Right lobe of liver (tissue), 6 donors: Measurements from ENCODE around the gene B3GALT6. TPM values are rescaled to one million over a fixed set of nuclear protein-coding genes. Genes with fewer than 3 reads are reported as not detected.

ENCODE experiments used
- ATAC-seq, 4 donors: fragments of 200-7000 bp; cut with Tn5 transposase; one replicate each; pipeline ENCODE4 v1.9.1; 2020; ENCODE audit warnings: mild to moderate bottlenecking in 4 of 4, moderate library complexity in 4 of 4
- DNase-seq, 3 donors: peaks; one replicate each; pipeline ENCODE4 v3.0.0-alpha.2; 2020
- H3K27ac ChIP-seq, 3 donors: fragments of 200-600 bp; one replicate each; pipeline ENCODE4 v1.8.0; 2022
- H3K27me3 ChIP-seq, 2 donors: fragments of 200-600 bp; one replicate each; pipeline ENCODE4 v1.8.0; 2022
- H3K36me3 ChIP-seq, 4 donors: fragments of 200-600 bp; sonication (generic) in 1 of 4; one replicate each; pipeline versions ENCODE4 v1.5.1 to v1.8.0; 2017 to 2022; ENCODE audit warnings: control low read depth in 1 of 4
- H3K4me1 ChIP-seq, 4 donors: fragments of 200-600 bp; sonication (generic) in 1 of 4; one replicate each; pipeline versions ENCODE4 v1.5.1 to v1.8.0; 2017 to 2022; ENCODE audit warnings: control low read depth in 1 of 4
- H3K4me3 ChIP-seq, 3 donors: fragments of 200-600 bp; one replicate each; pipeline ENCODE4 v1.8.0; 2022
- H3K9me3 ChIP-seq, 4 donors: fragments of 200-600 bp; sonication (generic) in 1 of 4; one replicate each; pipeline versions ENCODE4 v1.5.1 to v1.8.0; 2017 to 2022; ENCODE audit warnings: control low read depth in 1 of 4
- CTCF ChIP-seq, 4 donors: fragments of 200-600 bp in 3 of 4; fragments of 450-650 bp in 1 of 4; IDR thresholded peaks; one replicate each; pipeline versions ENCODE4 v1.5.1 to v1.8.0; 2016 to 2022; ENCODE audit warnings: antibody characterized with exemption in 4 of 4, mild to moderate bottlenecking in 2 of 4
- POLR2A ChIP-seq: fragments of 450-650 bp; IDR thresholded peaks from one replicate; pipeline ENCODE4 v1.6.1; 2017; ENCODE audit warnings: antibody characterized with exemption, mild to moderate bottlenecking
- WGBS: methylation state at CpG from one replicate; pipeline ENCODE4 v1.1.6; 2018; ENCODE audit warnings: low coverage, low lambda C conversion rate; ENCODE audit not compliant: insufficient coverage; ENCODE audit errors: missing lambda C conversion rate; 5-methylcytosine and 5-hydroxymethylcytosine counted together
- intact Hi-C, 2 donors: fragments of 100-400 bp; cut with DNase I; formaldehyde crosslinking; loops; one replicate each; pipeline versions ENCODE4 v1.11.2 to v1.14.1; 2022
- total RNA-seq, 6 experiments: library from RNA; depleted of rRNA in 2 of 6; stranded (reverse); fragments of >200 nt in 2 of 6; fragmentation: NEBNext Ultra II Directional in 3 of 6; extraction: Animal tissue kit (Norgen Biotek cat#: 25700) in 3 of 6; gene quantifications; one replicate each; pipeline versions ENCODE4 v1.1.0 to v1.2.4, GENCODE V29; 2016 to 2023
- donor health status: DM: no; HTN: yes; CAD: no.
- donor health status: DM: no; HTN: no; CAD: no.
- donor health status: DM: no; HTN: no; CAD: no.
- donor health status: DM: no; HTN: yes; CAD: no.
- donor health status: DM: no; HTN: yes; CAD: no.

B3GALT6 gene
- total RNA-seq, 6 experiments from 2014 or later: 6.3 to 14.3 (median 7.8) TPM

GRCh38 chr1:1240348-1240732 is 8.3 kb downstream of the B3GALT6 start:
- intact Hi-C loops: loop anchor here (5.0 to 10.0 kb wide), 2 partner anchors 54 to 118 kb away; no protein-coding TSS in a partner anchor
- ATAC-seq: no peak
- Histone ChIP-seq H3K4me3 (peak overlapping the region in 1 of 3 donors; percentile 16), H3K4me1 (peaks cover 0 to 22% (median 0%) of the 10 kb centered on the region in 4 donors), H3K9me3 (no peaks in the 10 kb centered on the region), H3K36me3 (no peaks in the 10 kb centered on the region), H3K27ac (no peak overlapping the region), H3K27me3 (no peaks in the 10 kb centered on the region)
- TF ChIP-seq POLR2A: no peak
- no peak for DNase-seq
- WGBS: 64% methylated on average over 6 of the region's 11 CpGs

GRCh38 chr1:1240822-1241587 is 9.0 kb downstream of the B3GALT6 start:
- DNase-seq (no peak), ATAC-seq (no peak)
- Histone ChIP-seq H3K27me3 (no peaks in the 10 kb centered on the region), H3K36me3 (no peaks in the 10 kb centered on the region), H3K4me1 (peaks cover 0 to 22% (median 0%) of the 10 kb centered on the region in 4 donors), H3K4me3 (no peak overlapping the region), H3K9me3 (no peaks in the 10 kb centered on the region), H3K27ac (no peak overlapping the region)
- 67% methylated on average over 2 of the region's 23 CpGs for WGBS
- TF ChIP-seq CTCF (IDR thresholded peaks at IDR 0.05) (no peak), POLR2A (no peak)
- intact Hi-C loops: loop anchor here (5.0 to 10.0 kb wide), 2 partner anchors 54 to 119 kb away; no protein-coding TSS in a partner anchor

- intact Hi-C loops: loop anchor here (5.0 to 10.0 kb wide), 2 partner anchors 53 to 119 kb away; no protein-coding TSS in a partner anchor
Measured at GRCh38 chr1:1241588-1242219, 9.7 kb downstream of the B3GALT6 start.

DNA sequence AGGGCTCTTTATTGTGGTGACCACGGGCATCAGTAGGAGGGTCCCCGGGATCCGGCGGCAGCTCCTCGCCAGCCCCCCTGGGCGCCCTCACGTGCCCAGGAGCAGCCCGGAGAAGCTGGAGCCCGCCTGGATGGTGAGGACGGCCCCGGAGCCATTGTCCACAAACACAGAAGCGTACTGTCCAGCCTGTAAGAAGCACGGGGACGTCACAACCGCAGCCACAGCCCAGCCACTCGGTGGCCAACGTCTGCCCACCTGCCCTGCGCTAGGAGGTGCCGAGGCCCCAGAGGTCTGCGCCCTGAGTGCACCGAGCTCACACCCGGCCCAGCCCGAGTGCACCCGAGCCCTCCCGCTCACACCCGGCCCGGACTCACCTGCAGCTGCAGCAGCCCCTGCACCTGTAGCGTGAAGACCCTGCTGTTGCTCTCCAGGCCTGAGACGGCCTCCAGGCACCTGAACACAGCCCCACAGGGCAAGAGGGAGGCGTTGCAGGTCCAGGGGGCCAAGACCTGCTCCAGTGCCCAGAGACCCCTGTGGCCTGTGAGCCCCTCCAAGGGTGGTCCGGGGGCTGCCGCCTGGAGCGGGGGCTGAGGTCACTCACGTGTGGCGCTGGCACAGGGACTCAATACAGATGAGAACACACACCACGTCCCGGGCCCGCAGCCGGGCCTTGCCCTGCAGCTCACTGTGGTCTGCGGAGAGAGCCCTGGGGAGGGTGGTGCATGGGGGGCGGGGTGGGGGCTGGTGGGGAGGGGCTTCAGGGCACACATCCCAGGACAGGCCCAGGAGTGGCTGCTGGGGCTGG is 10.6 kb downstream of the B3GALT6 start:
- TF ChIP-seq CTCF (IDR thresholded peaks at IDR 0.05) (no peak), POLR2A (no peak)
- Histone ChIP-seq H3K27me3 (no peaks in the 10 kb centered on the region), H3K9me3 (no peaks in the 10 kb centered on the region), H3K4me3 (no peak overlapping the region), H3K36me3 (no peaks in the 10 kb centered on the region), H3K27ac (no peak overlapping the region), H3K4me1 (peaks cover 0 to 14% (median 0%) of the 10 kb centered on the region in 4 donors)
- 100% methylated on average over 3 of the region's 41 CpGs for WGBS
- no peak for ATAC-seq
- intact Hi-C loops: loop anchor here (5.0 to 10.0 kb wide), 2 partner anchors 52 to 120 kb away; no protein-coding TSS in a partner anchor
- no peak for DNase-seq

More at GRCh38 chr1:1241588-1242219, 9.7 kb downstream of the B3GALT6 start:
- Histone ChIP-seq H3K4me3 (no peak overlapping the region), H3K4me1 (peaks cover 0 to 22% (median 0%) of the 10 kb centered on the region in 4 donors), H3K36me3 (no peaks in the 10 kb centered on the region), H3K27ac (no peak overlapping the region), H3K9me3 (no peaks in the 10 kb centered on the region), H3K27me3 (no peaks in the 10 kb centered on the region)
- TF ChIP-seq CTCF (IDR thresholded peaks at IDR 0.05) (no peak), POLR2A (no peak)
- ATAC-seq (no peak), DNase-seq (peak in 1 of 3 donors; percentile 51)
- WGBS: no CpG with 5 or more reads among the region's 26 CpGs
